SU-DHL-6 (cell line): ENCODE results near the gene EYS.

Experiments
- H2AFZ ChIP-seq: fragments of 200-600 bp; sonication (generic); 2 replicates; pipeline ENCODE4 v1.6.1; 2014; ENCODE audit warnings: low read depth, mild to moderate bottlenecking, moderate library complexity, mixed read lengths, antibody characterized with exemption, low read length; ENCODE audit not compliant: severe bottlenecking
- H3F3A ChIP-seq: fragments of 200-600 bp; shearing (Covaris generic); 2 replicates; pipeline ENCODE4 v1.6.0; 2016; ENCODE audit warnings: antibody characterized with exemption, mild to moderate bottlenecking; ENCODE audit not compliant: insufficient read depth
- H3K27ac ChIP-seq: fragments of 200-600 bp; sonication (generic); 2 replicates; pipeline ENCODE4 v1.5.1; 2016; ENCODE audit warnings: low read depth, mild to moderate bottlenecking, low read length, moderate library complexity, mixed read lengths
- H3K27me3 ChIP-seq: fragments of 200-600 bp; sonication (generic), shearing (Covaris generic); 2 replicates; pipeline ENCODE4 v1.6.0; 2014; ENCODE audit warnings: mild to moderate bottlenecking, low read length
- H3K36me3 ChIP-seq: fragments of 200-600 bp; sonication (generic); 2 replicates; pipeline ENCODE4 v1.6.1; 2014; ENCODE audit warnings: mild to moderate bottlenecking, low read length, mixed read lengths
- H3K4me2 ChIP-seq: fragments of 300-600, 200-600 bp; shearing (Covaris generic), sonication (generic); 2 replicates; pipeline ENCODE4 v1.6.0; 2014; ENCODE audit warnings: low read length, low read depth, mild to moderate bottlenecking; ENCODE audit not compliant: poor library complexity, severe bottlenecking
- H3K4me3 ChIP-seq: fragments of 200-600 bp; sonication (generic); 2 replicates; pipeline ENCODE4 v1.5.1; 2014; ENCODE audit warnings: antibody characterized with exemption, low read length, mild to moderate bottlenecking, mixed read lengths; ENCODE audit not compliant: insufficient read depth, poor library complexity, severe bottlenecking
- H3K79me2 ChIP-seq: fragments of 200-600 bp; sonication (generic); 2 replicates; pipeline ENCODE4 v1.6.1; 2014; ENCODE audit warnings: mild to moderate bottlenecking, low read length, moderate library complexity; ENCODE audit not compliant: insufficient read depth
- H3K9ac ChIP-seq: fragments of 200-600 bp; sonication (generic); 2 replicates; pipeline ENCODE4 v1.7.0; 2014; ENCODE audit warnings: mild to moderate bottlenecking, low read length
- H3K9me2 ChIP-seq: fragments of 200-600 bp; sonication (generic); replicated peaks from 2 replicates; pipeline ENCODE4 v1.6.1; 2014; ENCODE audit warnings: low read length; ENCODE audit not compliant: insufficient read depth
- H3K9me3 ChIP-seq: fragments of 200-600 bp; sonication (generic); 2 replicates; pipeline ENCODE4 v1.6.1; 2014; ENCODE audit warnings: low read length, mixed read lengths; ENCODE audit not compliant: insufficient read depth
- H4K20me1 ChIP-seq: fragments of 200-600 bp; sonication (generic); 2 replicates; pipeline ENCODE4 v1.6.1; 2014; ENCODE audit warnings: low read depth, mild to moderate bottlenecking, antibody characterized with exemption, low read length, moderate library complexity, mixed read lengths
- EZH2phosphoT487 ChIP-seq: fragments of 200-600 bp; sonication (generic), shearing (Covaris generic); conservative IDR thresholded peaks from 2 replicates; pipeline ENCODE4 v1.6.1; 2018; ENCODE audit warnings: mild to moderate bottlenecking, antibody characterized with exemption, low read length, moderate library complexity, mixed read lengths
- TF ChIP-seq, protein P1 (sequence below): fragments of 200-600 bp; sonication (generic); IDR thresholded peaks from one replicate; pipeline ENCODE4 v1.5.1; 2017; ENCODE audit warnings: antibody characterized with exemption, mild to moderate bottlenecking, low read length, moderate library complexity; ENCODE audit not compliant: insufficient read depth, poor library complexity, severe bottlenecking

Gene EYS

DNA sequence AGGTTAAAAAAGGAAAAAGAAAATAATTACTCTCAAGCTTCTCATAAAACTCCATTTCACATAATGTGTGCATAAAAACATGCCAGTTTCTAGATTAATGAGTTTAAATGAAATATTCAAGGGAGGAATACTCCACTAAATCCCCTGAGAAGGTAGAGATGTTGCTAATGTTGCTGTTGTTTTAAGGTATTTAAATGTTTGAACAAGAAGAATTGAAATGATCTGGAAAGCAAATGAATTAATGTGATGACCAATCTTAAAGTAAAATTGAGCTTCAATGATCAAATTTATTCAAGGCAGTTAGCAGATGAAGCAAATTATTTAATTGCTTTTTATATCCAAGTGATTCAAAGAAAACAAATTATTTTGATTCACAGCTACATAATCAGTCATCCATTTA, 804.4 kb downstream of the EYS start:
- H3K79me2 ChIP-seq = no peaks in the 10 kb centered on the region
- no peak overlapping the region for H2AFZ ChIP-seq
- no peak overlapping the region for H3K4me2 ChIP-seq
- H3K9ac ChIP-seq = no peak overlapping the region
- no peak overlapping the region for H3K27ac ChIP-seq
- no peaks in the 10 kb centered on the region for H4K20me1 ChIP-seq
- H3K4me3 ChIP-seq = no peak overlapping the region
- TF ChIP-seq, protein P1, sequence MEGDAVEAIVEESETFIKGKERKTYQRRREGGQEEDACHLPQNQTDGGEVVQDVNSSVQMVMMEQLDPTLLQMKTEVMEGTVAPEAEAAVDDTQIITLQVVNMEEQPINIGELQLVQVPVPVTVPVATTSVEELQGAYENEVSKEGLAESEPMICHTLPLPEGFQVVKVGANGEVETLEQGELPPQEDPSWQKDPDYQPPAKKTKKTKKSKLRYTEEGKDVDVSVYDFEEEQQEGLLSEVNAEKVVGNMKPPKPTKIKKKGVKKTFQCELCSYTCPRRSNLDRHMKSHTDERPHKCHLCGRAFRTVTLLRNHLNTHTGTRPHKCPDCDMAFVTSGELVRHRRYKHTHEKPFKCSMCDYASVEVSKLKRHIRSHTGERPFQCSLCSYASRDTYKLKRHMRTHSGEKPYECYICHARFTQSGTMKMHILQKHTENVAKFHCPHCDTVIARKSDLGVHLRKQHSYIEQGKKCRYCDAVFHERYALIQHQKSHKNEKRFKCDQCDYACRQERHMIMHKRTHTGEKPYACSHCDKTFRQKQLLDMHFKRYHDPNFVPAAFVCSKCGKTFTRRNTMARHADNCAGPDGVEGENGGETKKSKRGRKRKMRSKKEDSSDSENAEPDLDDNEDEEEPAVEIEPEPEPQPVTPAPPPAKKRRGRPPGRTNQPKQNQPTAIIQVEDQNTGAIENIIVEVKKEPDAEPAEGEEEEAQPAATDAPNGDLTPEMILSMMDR = no peak
- TF ChIP-seq EZH2phosphoT487 = no peak
- no peaks in the 10 kb centered on the region for H3K9me2 ChIP-seq
- no peaks in the 10 kb centered on the region; the same call in 1 of the 2 replicates for H3K9me3 ChIP-seq
- no peaks in the 10 kb centered on the region for H3F3A ChIP-seq
- no peaks in the 10 kb centered on the region for H3K27me3 ChIP-seq
- H3K36me3 ChIP-seq = no peaks in the 10 kb centered on the region

GRCh38 chr6:64896939-64897338, 810.1 kb downstream of the EYS start:
- Histone ChIP-seq H4K20me1 (no peaks in the 10 kb centered on the region), H3K27ac (no peak overlapping the region), H2AFZ (no peak overlapping the region), H3K9me3 (no peaks in the 10 kb centered on the region), H3K9ac (no peak overlapping the region), H3F3A (no peaks in the 10 kb centered on the region), H3K36me3 (no peaks in the 10 kb centered on the region), H3K4me3 (no peak overlapping the region), H3K9me2 (no peaks in the 10 kb centered on the region), H3K27me3 (no peaks in the 10 kb centered on the region), H3K4me2 (no peak overlapping the region), H3K79me2 (no peaks in the 10 kb centered on the region)
- TF ChIP-seq, protein P1 = no peak
- TF ChIP-seq EZH2phosphoT487 = no peak

GRCh38 chr6:64895945-64896344, 811.1 kb downstream of the EYS start:
- Histone ChIP-seq H3K9ac (no peak overlapping the region), H3K27ac (no peak overlapping the region), H2AFZ (no peak overlapping the region), H3K79me2 (no peaks in the 10 kb centered on the region), H3K27me3 (no peaks in the 10 kb centered on the region), H4K20me1 (no peaks in the 10 kb centered on the region), H3K4me2 (no peak overlapping the region), H3K4me3 (no peak overlapping the region), H3K9me2 (no peaks in the 10 kb centered on the region), H3F3A (no peaks in the 10 kb centered on the region), H3K9me3 (no peaks in the 10 kb centered on the region), H3K36me3 (no peaks in the 10 kb centered on the region)
- no peak for TF ChIP-seq EZH2phosphoT487
- TF ChIP-seq, protein P1 = no peak
